T-helper 17 cell (primary cell): Measurements from ENCODE around the gene SF3B2. TPM values are rescaled to one million over a fixed set of nuclear protein-coding genes. Genes with fewer than 3 reads are reported as not detected.
A peak's percentile ranks its signal among the peaks of the same experiment; 100 is the strongest.

Experiments used
- ATAC-seq: fragments of 150-1000 bp; cut with Tn5 transposase; 2 replicates; pipeline ENCODE4 v1.10.0; 2021; ENCODE audit warnings: mild to moderate bottlenecking, moderate library complexity
- DNase-seq, 3 donors: peaks; one replicate each; pipeline versions ENCODE4 v3.0.0 to v3.0.0-alpha.2; 2020 to 2021
- H3K9me3 ChIP-seq: one replicate; pipeline ENCODE4 v1.7.0; 2013; ENCODE audit warnings: low read length, mild to moderate bottlenecking; ENCODE audit not compliant: control insufficient read depth, poor library complexity, severe bottlenecking
- H3K27ac Mint-ChIP-seq: one replicate; pipeline ENCODE4 v1.8.0; 2022; ENCODE audit warnings: mild to moderate bottlenecking, moderate library complexity, mixed read lengths
- H3K27me3 Mint-ChIP-seq: one replicate; pipeline ENCODE4 v1.8.0; 2022; ENCODE audit warnings: mixed read lengths
- H3K36me3 Mint-ChIP-seq: one replicate; pipeline ENCODE4 v1.8.0; 2022; ENCODE audit warnings: low read depth, mixed read lengths
- H3K4me1 Mint-ChIP-seq: one replicate; pipeline ENCODE4 v1.8.0; 2022; ENCODE audit warnings: mild to moderate bottlenecking, mixed read lengths
- H3K4me3 Mint-ChIP-seq: one replicate; pipeline ENCODE4 v1.8.0; 2022; ENCODE audit warnings: mild to moderate bottlenecking, moderate library complexity, mixed read lengths
- total RNA-seq, 4 donors: library from RNA in 2 of 4; stranded (reverse) in 2 of 4; gene quantifications; one replicate each; pipeline ENCODE4 v1.2.3 and lab custom pipeline; 2022 to 2026

Gene SF3B2
- total RNA-seq, 2 donors from 2014 or later: 187 to 208 TPM

DNA sequence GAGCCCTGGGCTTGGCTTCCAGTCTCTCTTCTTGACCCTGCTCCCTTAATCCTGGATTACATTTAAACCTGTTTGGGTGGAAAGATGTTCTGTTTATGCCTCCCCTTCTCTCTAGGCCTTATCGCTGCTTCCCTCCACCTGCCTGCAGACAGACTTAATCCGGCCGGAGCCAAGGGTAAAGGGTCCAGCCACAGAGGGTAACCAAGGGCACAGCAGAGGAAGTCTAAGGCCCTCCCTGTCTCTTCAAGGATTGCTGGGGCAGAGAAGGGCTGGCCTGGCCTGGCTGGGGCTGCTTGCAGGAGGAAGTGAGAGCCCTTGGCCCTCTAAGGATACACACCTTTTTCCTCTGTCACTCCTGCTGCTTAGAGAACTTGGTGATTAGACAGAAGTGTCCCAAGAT is 5.3 kb upstream of the SF3B2 start:
- Mint-ChIP-seq H3K27ac (no peak overlapping the region), H3K36me3 (no peaks in the 10 kb centered on the region), H3K4me1 (peaks cover 10% of the 10 kb centered on the region), H3K4me3 (no peak overlapping the region), H3K27me3 (no peaks in the 10 kb centered on the region)
- no peak for DNase-seq
- no peaks in the 10 kb centered on the region for H3K9me3 ChIP-seq
- ATAC-seq: no peak

GRCh38 chr11:66047541-66048365 is 4.4 kb upstream of the SF3B2 start:
- Mint-ChIP-seq H3K4me3 (no peak overlapping the region), H3K36me3 (peaks cover 4% of the 10 kb centered on the region), H3K27me3 (no peaks in the 10 kb centered on the region), H3K27ac (no peak overlapping the region), H3K4me1 (peaks cover 15% of the 10 kb centered on the region)
- no peaks in the 10 kb centered on the region for H3K9me3 ChIP-seq
- ATAC-seq (no peak), DNase-seq (no peak)

GRCh38 chr11:66048547-66049323 is 3.4 kb upstream of the SF3B2 start, which contains the start of gene GAL3ST3:
Gene GAL3ST3 (minus strand): TSS chr11:66049161. CDS start chr11:66045415, 3,746 bp downstream.
- DNase-seq: no peak
- peaks cover 21% of the 10 kb centered on the region for H3K4me1 Mint-ChIP-seq
- H3K27ac Mint-ChIP-seq: no peak within 1 kb of the TSS
- H3K27me3 Mint-ChIP-seq: no peaks in the 10 kb centered on the region
- H3K4me3 Mint-ChIP-seq: peak within 1 kb of the TSS; percentile 28
- ATAC-seq: no peak
- H3K9me3 ChIP-seq: no peaks in the 10 kb centered on the region
- H3K36me3 Mint-ChIP-seq: peaks cover 4% of the 10 kb centered on the region

- ATAC-seq: no peak
- H3K9me3 ChIP-seq: no peaks in the 10 kb centered on the region
- Mint-ChIP-seq H3K27me3 (no peaks in the 10 kb centered on the region), H3K4me1 (peaks cover 18% of the 10 kb centered on the region), H3K27ac (no peak overlapping the region), H3K4me3 (peak overlapping the region; percentile 86), H3K36me3 (peaks cover 4% of the 10 kb centered on the region)
- no peak for DNase-seq
These were observed 1.5 kb upstream of the SF3B2 start for GRCh38 chr11:66050581-66051231.

DNA sequence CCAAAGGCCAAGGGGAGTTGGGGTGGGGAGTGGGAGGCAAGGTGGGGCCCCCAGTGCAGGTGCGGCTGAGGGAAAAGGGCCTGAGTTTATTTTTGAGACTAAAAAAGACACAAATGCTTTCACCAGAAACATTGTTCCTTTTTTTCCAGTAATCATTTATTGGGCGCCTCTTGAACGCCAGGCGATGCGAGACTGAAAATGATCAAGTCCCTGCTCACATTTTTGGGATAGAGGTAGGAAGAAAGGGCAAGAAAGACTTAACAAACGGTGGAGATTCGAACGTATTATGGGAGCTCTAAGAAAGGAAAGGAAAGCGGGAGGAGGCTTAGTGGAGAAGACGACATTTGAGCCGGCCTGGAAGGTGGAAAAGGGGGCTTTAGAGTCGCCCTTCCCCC is 796 bp upstream of the SF3B2 start:
- H3K27ac Mint-ChIP-seq: peak overlapping the region; percentile 98
- DNase-seq (no peak), ATAC-seq (no peak)
- no peaks in the 10 kb centered on the region for H3K9me3 ChIP-seq
- peaks cover 18% of the 10 kb centered on the region for H3K4me1 Mint-ChIP-seq
- H3K27me3 Mint-ChIP-seq: no peaks in the 10 kb centered on the region
- H3K4me3 Mint-ChIP-seq: peak overlapping the region; percentile 86
- H3K36me3 Mint-ChIP-seq: peaks cover 4% of the 10 kb centered on the region

GRCh38 chr11:66052664-66052982 is 459 bp downstream of the SF3B2 start:
- Mint-ChIP-seq H3K4me1 (peaks cover 18% of the 10 kb centered on the region), H3K27me3 (no peaks in the 10 kb centered on the region), H3K36me3 (peaks cover 4% of the 10 kb centered on the region), H3K4me3 (peak overlapping the region; percentile 100), H3K27ac (peak overlapping the region; percentile 98)
- H3K9me3 ChIP-seq: no peaks in the 10 kb centered on the region
- ATAC-seq (peak; percentile 5), DNase-seq (no peak)

DNA sequence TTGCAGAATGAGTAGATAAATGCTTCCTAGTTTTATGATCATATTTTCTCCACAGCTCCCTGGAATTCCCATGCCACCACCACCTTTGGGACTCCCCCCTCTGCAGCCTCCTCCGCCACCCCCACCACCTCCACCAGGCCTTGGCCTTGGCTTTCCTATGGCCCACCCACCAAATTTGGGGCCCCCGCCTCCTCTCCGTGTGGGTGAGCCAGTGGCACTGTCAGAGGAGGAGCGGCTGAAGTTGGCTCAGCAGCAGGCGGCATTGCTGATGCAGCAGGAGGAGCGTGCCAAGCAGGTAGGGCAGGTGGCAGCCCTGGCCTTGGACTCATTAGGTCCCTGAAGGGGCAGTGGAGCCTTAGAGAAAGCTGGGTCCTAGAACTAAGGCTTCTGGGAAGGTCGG is 2.9 kb downstream of the SF3B2 start:
- no peak overlapping the region for H3K4me3 Mint-ChIP-seq
- H3K27ac Mint-ChIP-seq: peak overlapping the region; percentile 16
- no peaks in the 10 kb centered on the region for H3K27me3 Mint-ChIP-seq
- ATAC-seq: no peak
- peaks cover 5% of the 10 kb centered on the region for H3K36me3 Mint-ChIP-seq
- DNase-seq: no peak
- peaks cover 25% of the 10 kb centered on the region for H3K4me1 Mint-ChIP-seq
- H3K9me3 ChIP-seq: no peaks in the 10 kb centered on the region

DNA sequence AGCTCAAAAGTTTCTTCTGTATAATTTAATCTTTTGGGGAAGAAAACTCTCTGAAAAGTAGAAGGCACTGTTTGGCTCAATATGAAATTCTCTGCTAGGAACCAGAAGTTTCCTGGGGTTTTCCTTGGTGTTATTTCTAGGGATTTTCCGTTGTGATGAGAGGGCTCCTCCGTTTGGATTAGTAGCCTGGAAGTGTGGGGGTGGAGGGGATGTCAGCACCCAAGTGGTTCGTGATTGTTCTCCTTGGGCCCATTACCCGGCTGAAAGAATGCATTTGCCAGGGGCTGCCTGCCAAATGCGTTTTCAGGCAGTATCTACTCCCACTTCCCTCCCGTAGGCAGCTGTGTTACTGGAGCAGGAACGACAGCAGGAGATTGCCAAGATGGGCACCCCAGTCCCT is 4.3 kb downstream of the SF3B2 start:
- no peaks in the 10 kb centered on the region for H3K27me3 Mint-ChIP-seq
- H3K27ac Mint-ChIP-seq: peak overlapping the region; percentile 21
- ATAC-seq (no peak), DNase-seq (no peak)
- H3K9me3 ChIP-seq: no peaks in the 10 kb centered on the region
- H3K4me3 Mint-ChIP-seq: no peak overlapping the region
- H3K4me1 Mint-ChIP-seq: peaks cover 27% of the 10 kb centered on the region
- H3K36me3 Mint-ChIP-seq: peaks cover 13% of the 10 kb centered on the region

GRCh38 chr11:66059966-66060680 is 8.0 kb downstream of the SF3B2 start:
- H3K27me3 Mint-ChIP-seq: no peaks in the 10 kb centered on the region
- ATAC-seq (no peak), DNase-seq (no peak)
- H3K9me3 ChIP-seq: no peaks in the 10 kb centered on the region
- peak overlapping the region; percentile 81 for H3K27ac Mint-ChIP-seq
- H3K4me3 Mint-ChIP-seq: no peak overlapping the region
- H3K36me3 Mint-ChIP-seq: peaks cover 19% of the 10 kb centered on the region
- peaks cover 23% of the 10 kb centered on the region for H3K4me1 Mint-ChIP-seq

GRCh38 chr11:66061268-66061667 is 9.1 kb downstream of the SF3B2 start:
- Mint-ChIP-seq H3K4me3 (no peak overlapping the region), H3K36me3 (peaks cover 19% of the 10 kb centered on the region), H3K4me1 (peaks cover 24% of the 10 kb centered on the region), H3K27me3 (no peaks in the 10 kb centered on the region), H3K27ac (peak overlapping the region; percentile 79)
- H3K9me3 ChIP-seq: no peaks in the 10 kb centered on the region
- no peak for DNase-seq
- ATAC-seq: no peak

GRCh38 chr11:66062408-66062807 is 10.2 kb downstream of the SF3B2 start:
- ATAC-seq (no peak), DNase-seq (no peak)
- no peaks in the 10 kb centered on the region for H3K9me3 ChIP-seq
- H3K4me1 Mint-ChIP-seq: peaks cover 31% of the 10 kb centered on the region
- no peak overlapping the region for H3K4me3 Mint-ChIP-seq
- H3K27me3 Mint-ChIP-seq: no peaks in the 10 kb centered on the region
- peak overlapping the region; percentile 59 for H3K27ac Mint-ChIP-seq
- peaks cover 22% of the 10 kb centered on the region for H3K36me3 Mint-ChIP-seq

DNA sequence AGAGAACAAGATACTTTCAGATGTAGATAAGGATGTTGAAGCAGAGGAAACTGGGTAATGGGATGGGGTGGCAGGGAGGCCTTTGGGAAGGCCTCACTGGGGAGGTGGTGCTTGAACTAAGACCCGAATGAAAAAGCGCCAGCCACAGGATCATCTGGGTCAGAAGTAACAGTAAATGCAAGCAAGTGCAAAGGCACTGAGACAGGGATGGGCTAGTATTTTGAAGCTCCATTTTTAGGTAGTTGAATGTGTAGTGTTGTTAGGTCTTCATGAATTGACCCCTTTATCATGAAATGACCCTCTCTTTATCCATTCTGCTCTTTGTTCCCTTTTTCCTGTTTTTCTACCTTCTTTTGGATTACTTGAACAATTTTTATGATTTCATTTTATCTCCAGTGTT is 11.7 kb downstream of the SF3B2 start:
- peaks cover 36% of the 10 kb centered on the region for H3K4me1 Mint-ChIP-seq
- H3K27ac Mint-ChIP-seq: peak overlapping the region; percentile 59
- H3K4me3 Mint-ChIP-seq: no peak overlapping the region

DNA sequence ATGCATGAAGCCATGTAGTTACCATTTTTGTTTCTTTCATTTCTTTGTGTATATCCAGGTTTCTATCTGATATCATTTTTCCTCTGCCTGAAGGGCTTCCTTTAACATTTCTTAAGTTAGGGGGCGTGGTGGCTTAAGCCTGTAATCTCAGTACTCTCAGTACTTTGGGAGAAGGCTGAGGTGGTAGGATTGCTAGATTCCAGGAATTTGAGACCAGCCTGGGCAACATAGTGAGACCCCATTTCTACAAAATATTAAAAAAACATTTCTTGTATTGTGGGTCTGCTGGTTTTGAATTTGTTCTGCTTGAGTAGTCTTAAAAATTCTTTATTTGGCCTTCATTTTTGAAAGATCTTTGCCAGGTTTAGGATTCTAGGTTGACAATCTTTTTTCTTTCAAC is 12.4 kb downstream of the SF3B2 start:
- no peak for ATAC-seq
- DNase-seq: no peak
- Mint-ChIP-seq H3K27ac (peak overlapping the region; percentile 65), H3K4me1 (peaks cover 41% of the 10 kb centered on the region), H3K36me3 (peaks cover 24% of the 10 kb centered on the region), H3K27me3 (no peaks in the 10 kb centered on the region), H3K4me3 (no peak overlapping the region)
- no peaks in the 10 kb centered on the region for H3K9me3 ChIP-seq

More for the DNA sequence above, 11.7 kb downstream of the SF3B2 start:
- no peaks in the 10 kb centered on the region for H3K9me3 ChIP-seq
- no peak for ATAC-seq
- H3K27me3 Mint-ChIP-seq: no peaks in the 10 kb centered on the region
- H3K36me3 Mint-ChIP-seq: peaks cover 22% of the 10 kb centered on the region
- no peak for DNase-seq
